OCI-M1 (cell line): Measurements from ENCODE around the gene CLPTM1L.

Experiments used
- DNase-seq: peaks from one replicate; lab custom pipeline; 2025; lab: John Stamatoyannopoulos, UW

Gene CLPTM1L, protein sequence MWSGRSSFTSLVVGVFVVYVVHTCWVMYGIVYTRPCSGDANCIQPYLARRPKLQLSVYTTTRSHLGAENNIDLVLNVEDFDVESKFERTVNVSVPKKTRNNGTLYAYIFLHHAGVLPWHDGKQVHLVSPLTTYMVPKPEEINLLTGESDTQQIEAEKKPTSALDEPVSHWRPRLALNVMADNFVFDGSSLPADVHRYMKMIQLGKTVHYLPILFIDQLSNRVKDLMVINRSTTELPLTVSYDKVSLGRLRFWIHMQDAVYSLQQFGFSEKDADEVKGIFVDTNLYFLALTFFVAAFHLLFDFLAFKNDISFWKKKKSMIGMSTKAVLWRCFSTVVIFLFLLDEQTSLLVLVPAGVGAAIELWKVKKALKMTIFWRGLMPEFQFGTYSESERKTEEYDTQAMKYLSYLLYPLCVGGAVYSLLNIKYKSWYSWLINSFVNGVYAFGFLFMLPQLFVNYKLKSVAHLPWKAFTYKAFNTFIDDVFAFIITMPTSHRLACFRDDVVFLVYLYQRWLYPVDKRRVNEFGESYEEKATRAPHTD

DNA sequence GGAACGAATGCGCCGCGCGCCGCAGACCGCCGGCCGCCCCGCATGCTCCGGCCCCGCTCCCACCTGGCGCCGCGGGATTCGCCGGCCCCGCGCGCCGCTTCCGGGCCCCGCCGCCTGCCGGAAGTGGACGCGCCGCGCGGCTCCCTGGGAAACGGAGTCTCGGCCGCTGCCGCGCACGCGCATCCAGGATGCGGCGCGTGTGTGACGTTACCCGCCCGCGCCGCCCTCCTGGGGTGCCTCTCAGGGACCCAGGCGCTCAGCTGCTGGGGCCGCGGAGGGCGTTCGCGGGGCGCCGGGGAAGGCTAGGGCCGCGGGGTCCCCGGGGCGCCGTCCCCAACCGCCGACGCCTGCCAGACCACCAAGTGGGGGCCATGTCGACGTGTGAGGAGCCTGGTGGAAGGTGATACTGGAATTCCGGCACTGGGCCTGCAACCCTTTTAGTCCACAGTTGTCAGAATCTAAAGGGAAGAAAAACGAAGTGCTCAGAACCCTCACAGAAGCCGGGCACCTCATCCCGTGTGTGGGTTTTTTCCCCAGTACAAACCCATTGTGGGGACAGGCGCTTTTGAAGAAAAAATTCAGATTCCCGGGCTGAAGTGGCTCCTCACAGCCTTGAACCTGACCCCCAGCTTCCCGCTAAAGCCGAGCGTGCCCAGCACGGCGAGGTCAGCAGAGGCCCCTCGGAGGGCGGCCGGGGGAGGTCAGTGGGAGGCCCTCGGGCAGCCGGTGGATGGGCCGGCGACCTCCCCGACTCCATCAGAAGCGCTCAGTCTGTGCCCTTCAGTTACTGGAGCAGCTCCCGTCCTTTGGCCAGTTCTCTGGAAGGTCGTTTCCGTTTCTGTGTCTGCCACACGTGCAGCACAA, at the start of gene CLPTM1L:
Gene CLPTM1L (minus strand): TSS at position 125 of the 864 bp plus-strand sequence. CDS start 258 bp downstream, outside the sequence.
- DNase-seq: peak; percentile 90

DNA sequence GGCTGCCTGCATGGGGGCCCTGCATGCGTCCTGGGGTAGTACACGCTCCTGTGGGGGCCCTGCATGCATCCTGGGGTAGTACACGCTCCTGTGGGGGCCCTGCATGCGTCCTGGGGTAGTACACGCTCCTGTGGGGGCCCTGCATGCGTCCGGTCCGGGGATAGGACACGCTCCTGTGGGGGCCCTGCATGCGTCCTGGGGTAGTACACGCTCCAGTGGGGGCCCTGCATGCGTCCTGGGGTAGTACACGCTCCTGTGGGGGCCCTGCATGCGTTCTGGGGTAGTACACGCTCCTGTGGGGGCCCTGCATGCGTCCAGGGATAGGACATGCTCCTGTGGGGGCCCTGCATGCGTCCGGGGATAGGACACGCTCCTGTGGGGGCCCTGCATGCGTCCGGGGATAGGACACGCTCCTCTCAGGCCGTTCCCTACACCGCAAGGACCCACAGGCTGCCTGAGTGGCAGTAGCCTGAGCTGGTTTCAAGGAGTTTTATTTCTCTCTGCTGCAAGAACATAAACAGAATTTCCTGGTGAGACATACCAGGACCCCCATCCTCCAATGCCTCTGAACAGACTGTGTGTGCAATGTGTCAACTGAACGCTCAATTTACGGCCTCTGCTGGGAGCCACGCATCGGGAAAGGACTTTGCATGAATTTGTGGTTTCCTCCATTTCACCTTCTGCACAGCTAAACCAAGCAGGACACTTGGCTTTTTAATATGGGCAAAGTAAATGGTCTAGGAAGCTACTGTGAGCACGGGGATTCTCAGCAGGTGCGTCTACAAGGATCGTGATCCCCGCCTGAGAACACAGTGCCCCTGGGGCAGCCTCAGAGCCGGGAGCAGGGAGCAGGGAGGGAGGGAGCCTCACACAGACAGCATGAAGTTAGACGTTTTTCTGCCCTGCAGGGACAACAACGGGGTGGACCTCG, 48.9 kb upstream of the CLPTM1L start:
- no peak for DNase-seq

DNA sequence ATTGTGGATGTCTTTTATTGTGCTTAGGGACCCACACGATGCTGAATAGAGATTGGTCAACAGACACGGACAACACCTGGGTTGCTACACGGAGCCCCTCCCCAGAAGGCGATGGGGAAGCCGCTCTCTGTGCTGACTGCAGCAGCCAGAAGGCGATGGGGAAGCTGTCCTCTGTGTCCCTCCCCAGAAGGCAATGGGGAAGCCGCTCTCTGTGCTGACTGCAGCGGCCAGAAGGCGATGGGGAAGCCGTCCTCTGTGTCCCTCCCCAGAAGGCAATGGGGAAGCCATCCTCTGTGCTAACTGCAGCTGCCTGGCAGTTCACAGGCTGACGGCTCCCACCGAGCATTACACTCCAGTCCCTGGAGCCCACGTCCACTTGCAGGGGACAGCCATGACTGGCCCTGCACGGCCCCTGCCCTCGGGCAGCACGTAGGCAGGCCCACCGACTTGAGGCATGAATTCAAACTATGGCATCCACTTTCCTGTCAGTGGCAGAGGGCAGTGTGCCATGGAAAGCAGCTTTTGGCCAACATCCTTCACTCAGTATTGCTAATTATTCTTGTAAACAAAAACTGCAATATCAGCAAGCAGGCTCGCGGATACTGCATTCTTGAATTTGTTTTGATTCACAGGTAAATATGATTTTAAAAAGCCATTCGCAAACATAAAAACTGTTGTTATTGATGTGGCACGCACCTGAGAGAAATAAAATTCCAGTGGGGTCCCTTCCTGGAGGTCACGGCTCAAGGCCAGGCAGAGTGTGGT, 48.1 kb upstream of the CLPTM1L start:
- DNase-seq: no peak

DNA sequence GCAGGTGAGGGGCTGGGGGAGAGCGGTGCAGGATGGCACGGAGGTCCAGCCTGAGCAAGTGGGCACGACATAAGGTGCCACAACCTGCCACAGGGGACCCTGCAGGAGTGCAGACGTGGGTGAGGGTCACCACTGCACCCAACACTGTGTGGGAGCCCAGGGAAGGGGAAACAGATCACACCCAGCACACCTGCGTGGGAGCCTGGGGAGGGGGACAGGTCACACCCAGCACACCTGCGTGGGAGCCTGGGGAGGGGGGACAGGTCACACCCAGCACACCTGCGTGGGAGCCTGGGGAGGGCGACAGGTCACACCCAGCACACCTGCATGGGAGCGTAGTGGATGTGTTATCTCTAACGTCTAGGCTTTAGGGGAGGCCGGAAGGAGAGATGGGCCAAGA, 47.4 kb upstream of the CLPTM1L start:
- DNase-seq: no peak

DNA sequence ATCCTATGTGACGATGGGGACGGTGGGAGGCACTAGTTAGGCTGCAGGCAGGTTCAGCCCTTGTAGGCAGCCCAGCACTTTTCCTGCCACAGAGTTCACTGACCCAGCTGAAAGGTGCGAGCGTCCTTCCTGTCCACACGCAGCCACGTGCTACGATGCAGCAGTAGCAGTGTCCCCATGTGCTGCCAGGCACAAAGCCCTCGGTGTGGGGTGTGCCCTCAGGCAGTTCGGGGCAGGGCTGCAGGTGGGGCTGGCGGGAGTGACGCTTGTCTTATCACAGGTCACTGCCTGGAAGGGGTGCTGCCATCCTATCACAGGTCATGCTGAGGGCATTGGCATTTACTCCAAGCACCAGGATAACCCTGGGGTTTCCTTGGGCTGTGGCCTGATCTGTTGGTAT, 46.8 kb upstream of the CLPTM1L start:
- DNase-seq: no peak

DNA sequence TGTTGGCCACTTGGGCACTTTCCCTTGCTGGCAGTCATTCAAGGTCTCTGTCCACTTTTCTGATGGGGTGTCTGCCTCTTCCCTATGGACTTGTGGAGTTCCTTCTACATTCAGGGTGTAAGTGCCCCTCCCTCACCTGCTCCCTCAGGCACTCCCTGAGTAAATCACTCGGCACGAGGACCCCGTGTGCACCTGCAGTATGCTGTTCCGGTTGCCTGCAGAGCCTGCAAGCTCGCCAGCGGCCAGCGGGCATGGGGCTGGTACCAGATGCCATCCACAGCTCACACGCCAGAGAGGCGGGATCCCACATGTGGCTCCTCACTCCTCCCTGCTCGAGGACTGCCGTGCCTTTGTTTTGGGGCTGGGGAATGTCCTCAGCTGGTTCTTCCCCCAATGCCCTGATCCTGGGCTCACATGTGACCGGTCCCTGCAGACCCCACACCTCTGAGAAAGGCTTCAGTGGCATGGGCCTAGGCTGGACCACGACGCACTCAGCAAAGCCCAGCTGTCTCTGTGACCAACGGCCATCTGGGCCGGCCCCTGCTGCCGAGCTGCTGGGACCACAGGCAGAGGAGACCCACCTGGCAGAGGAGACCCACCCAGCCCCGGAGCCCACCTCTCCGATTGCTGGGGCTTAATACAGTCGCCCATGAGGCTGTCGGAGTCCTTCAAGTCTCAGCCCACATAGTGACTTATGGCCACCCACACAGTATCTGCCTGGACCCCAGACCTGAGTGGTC, 46.1 kb upstream of the CLPTM1L start:
- DNase-seq: no peak

DNA sequence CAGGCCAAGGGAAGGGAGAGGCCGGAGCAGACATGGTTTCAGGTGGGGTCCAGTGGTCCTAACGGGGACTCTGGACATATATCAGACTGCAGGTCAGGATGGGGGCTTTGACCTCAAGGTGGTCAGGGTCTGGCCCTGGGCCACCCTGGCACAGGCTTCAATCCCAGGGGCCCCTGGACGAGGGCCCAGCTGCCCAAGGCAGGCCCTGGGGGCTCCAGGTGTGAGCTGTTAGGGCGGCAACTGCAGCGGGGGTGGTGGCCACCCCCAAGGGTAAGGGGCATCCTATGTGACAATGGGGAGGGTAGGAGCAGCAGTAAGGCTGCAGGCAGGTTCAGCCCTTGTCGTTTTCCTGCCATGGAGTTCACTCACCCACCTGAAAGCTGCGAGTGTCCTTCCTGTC, 45.4 kb upstream of the CLPTM1L start:
- no peak for DNase-seq

DNA sequence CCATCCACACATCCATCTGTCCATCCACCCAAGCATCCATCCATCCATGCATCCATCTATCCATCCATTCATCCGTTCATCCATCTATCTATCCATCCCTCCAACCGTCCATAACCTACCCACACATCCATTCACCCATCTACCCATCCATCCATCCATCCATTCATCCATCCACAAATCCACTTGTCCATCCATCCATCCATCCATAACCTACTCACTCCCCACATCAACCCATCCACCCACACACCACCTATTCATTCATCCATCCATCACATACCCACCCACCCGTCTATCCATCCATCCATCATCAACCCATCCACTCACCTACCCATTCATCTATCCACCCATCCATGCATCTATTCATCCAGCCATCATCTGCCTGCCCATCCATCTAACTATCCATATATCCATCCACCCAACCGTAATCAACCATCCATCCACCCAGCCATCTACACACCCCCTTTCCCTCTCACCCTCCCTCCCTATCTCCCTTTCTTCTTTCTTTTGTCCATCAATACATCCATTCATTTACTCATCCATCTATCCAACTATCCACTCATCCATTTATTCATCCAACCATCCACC, 43.6 kb upstream of the CLPTM1L start:
- no peak for DNase-seq

DNA sequence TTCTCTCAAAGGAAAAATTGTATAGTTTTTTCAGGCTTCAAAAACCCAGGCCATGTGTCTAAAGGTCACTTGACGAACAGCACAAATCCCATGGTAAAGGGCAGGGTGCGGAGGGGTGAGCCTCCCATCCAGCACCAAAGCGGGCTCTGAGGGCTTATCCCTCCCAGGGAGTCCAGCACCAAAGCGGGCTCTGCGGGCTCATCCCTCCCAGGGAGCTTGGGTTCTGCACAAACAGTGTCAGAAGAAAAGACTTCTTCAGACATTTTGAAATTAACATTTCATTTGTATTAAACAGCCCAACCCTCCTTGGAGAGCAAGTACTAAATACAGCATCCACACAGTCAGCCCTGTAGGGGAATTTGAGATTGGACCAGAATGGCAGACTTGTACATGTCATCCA, 43.0 kb upstream of the CLPTM1L start:
- DNase-seq: no peak

DNA sequence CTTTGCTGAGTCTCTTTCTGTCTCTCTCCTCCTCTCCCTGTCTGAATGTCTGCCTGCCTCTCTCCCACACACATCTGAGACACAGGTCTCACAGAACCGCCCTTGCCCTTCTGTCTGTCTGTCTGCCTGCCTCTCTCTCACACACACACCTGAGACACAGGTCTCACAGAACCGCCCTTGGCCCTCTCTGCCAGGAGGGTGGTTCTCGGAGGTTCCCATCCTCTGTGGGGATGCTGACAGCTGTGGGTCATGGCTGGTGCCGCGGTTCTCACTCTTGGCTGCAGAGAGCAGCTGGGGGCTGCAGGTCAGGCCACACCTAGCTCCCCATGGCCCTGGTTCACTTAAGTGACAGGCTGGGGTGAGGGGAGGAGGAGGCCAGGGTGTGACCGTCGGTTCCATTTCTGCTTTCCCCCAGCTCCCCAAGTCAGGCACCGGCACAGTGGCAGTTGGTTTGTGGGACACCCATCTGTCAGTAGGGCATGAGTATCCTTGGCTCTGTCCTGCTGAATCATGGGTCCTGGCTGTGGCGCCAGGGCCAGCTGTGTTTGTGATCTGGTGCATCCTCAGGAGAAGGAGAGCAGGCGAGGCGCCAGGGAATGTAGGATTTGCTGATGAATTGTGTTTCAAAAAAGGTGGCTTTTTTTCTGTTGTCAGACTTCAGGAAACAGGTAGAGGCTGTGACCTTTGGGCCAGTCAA, 42.3 kb upstream of the CLPTM1L start:
- DNase-seq: no peak

DNA sequence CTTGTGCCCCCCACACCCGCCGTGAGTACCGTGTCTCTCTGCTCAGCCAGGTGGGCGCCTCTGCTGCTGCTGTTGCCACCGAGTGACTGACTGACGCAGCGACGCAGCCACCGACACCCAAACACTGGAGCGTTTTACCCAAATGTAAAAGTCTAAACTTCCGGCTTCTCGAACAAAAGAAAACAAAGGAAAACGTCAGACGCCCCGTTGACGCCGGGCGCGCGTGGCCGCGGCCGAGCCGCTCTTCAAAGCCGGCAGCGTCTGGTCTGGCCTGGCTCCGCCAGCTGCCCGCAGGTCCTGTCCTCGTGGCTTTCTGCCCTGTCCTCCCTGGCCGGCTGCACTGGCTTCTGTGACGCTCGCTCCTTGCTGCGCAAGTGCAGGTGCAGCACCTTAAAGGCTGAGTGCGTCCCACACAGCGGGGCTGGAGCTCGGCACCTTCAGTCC, 41.4 kb upstream of the CLPTM1L start:
- DNase-seq: peak; percentile 53

DNA sequence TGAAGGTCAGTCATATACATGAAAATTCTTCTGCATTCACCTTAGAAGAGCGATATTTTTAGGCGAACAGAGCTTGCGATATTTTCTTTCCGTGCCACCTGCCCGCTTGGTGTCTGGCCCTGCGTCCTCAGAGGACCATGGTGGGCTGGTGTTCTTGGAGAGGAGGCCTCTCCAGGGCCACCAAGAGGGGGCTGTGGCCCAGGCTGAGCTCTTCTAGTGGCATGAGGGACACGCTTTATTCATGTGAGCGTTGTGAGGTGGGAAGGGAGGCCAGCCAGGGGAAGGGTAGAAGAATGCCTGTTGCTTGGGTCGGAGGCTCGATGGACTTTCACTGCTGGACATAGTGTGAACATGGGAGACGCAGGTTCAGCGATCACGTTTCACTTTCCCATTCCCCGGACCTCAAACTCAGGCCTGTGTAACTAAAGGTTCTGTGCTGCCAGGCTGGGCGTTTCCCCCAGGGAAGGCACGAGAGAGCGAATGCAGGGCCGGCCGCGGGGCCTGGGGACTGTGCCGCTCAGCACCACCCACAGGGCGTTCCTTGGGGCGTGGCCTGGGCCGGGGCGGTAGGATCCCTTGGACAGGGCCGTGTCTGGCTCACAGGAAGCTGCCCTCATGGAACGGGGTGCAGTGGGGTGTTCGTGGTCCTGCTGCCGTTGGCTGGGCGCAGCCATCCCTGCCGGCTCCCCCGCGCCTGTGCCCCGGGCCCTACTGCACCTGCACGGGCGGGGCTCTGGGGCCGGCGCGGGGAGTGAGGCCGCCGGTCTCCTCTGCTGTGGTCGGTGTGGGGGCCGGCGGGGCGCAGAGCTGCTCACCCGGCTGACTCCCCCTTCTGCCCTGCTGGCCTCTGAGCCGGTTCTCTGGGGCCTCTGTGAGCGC, 40.7 kb upstream of the CLPTM1L start:
- peak; percentile 84 for DNase-seq

DNA sequence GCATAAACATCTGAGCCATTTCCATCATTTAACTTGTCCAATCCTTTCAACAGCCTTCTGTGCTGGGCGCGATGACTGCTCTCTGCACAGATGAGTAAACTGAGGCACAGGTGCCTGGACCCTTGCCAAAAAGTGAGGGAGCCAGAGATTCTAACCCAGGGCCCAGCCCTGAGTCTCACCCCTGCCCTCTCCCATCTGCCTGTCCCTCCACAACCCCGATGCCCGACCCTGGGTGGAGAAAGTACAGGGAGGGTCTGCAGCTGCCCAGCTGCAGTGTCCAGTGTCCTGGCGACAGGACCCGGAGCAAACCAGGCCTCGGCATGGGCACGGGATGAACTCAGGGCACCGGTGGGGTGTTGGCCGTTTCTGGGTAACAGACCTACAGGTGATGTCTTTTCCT, 39.6 kb upstream of the CLPTM1L start:
- no peak for DNase-seq

DNA sequence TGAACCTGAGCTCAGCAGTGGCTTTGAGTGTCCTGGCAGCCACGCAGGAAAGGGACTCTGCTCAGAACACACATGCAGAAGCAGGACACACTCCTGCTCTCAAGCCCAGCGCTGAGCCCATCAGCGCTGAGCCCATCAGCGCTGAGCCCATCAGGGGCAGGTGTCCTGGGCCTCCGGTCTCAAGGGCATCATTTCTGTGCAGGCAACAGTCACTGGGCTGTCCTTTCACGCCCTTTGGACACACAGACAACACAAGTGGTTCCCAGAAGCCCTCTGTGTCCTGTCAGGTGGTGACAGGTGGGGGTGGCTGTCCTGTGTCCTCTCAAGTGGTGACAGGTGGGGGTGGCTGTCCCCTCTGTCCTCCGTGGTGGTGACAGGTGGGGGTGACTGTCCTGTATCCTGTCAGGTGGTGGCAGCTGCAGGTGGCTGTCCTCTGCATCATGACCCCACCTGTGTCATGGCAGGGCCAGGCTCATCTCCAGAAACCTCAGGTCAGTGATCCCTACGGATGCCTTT, 39.0 kb upstream of the CLPTM1L start:
- no peak for DNase-seq

DNA sequence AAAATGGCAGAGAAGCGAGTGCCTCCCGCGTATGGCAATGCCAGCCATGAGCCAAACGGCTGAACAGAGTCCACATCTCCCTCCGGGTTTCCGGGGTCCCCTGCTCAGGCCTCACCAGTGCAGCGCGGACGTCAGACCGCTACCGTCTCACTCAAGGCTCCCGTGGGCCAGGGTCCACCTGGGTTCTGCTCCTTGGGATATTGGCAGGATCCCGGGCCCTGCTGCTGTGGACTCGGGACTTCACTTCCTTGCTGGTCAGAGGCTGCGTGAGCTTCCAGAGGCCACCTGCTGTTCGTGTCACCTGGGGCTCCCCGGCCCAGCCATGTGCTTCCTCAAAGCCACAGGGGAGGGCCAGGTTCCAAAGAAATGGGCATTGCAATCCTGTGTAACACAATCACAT, 38.4 kb upstream of the CLPTM1L start:
- DNase-seq: no peak

DNA sequence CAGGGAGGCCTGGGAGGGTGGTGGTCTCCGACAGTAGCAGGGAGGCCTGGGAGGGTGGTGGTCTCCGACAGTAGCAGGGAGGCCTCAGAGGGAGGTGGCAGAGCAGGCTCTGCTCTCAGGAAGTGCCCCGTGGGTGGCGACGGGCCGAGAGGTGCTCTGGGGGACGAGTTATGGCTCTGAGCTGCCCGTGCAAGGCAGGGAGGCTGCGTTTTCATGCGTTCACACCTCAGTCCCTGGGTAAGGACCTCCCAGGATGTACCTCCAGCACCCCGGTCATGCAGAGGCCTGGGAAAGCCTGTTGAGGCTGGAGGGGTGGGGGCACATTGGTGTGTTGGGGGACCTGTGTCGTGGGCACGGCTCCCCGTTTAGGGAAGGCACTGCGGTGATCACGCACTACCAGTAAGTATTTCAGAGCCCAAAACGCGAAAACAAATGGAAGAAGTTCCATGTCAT, 37.4 kb upstream of the CLPTM1L start:
- no peak for DNase-seq

DNA sequence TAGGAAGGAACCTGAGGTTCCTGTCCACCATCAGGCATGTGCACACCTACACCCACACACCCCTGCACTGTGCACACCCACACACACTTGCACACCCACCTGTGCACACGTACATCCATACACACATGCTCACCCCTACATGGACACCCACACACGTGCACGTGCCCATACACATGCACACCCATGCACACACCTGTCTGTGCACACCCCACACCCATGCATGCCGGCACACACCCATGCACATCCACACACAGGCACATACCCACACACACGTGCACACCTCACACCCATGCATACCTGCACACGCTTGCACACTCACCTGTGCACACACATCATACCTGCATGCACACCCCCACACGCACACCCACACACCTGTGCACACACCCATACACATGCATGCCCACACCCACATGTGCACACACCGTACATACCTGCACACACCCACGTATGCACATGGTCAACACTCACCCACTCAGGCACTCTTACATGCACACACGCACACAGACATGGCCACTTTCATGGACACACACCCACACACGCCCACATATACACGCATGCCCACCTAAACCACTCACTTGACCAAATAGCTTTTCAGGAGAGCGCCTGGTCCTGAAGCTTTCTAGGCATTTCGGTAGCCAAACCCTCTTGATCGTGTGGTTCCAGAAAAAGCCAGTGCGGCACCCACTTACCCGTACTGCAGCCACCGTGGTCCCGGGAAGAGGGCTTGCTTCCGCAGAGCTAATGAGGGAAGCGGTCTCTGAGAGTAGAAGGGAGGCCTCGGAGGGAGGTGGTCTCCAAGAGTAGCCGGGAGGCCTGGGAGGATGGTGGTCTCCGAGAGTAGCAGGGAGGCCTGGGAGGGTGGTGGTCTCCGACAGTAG, 36.7 kb upstream of the CLPTM1L start:
- DNase-seq: no peak
